T-cell (primary cell): ENCODE results near the gene KCNJ8. TPM values are rescaled to one million over a fixed set of nuclear protein-coding genes. Genes with fewer than 3 reads are reported as not detected.
"Not testable (repeated sequence)": the region's sequence is repeated elsewhere in the genome, so short reads cannot be mapped to it uniquely, and the experiment has no call there.

Source experiments
- ATAC-seq, 4 experiments: fragments of 200-7000 bp in 3 of 4; fragments of 150-1000 bp in 1 of 4; cut with Tn5 transposase; replicated peaks in 1 of 4; 1 replicate in 3 of 4; 2 replicates in 1 of 4; pipeline ENCODE4 v1.10.0; 2021; ENCODE audit warnings: moderate library complexity in 3 of 4, mild to moderate bottlenecking in 2 of 4, moderate number of reproducible peaks in 1 of 4
- CTCF ChIA-PET, 2 donors: fragments of 300-600 bp; sonication (Branson Sonifier 250); formaldehyde crosslinking; loops; one replicate each; lab custom pipeline; 2022; ENCODE audit warnings: antibody characterized with exemption in 2 of 2; lab: Charles Lee
- POLR2A ChIA-PET, 2 donors: fragments of 300-600 bp; sonication (Branson Sonifier 250); formaldehyde crosslinking; loops; one replicate each; lab custom pipeline; 2022; ENCODE audit warnings: antibody characterized with exemption in 2 of 2; lab: Charles Lee
- DNase-seq, 35 experiments: peaks; one replicate each; pipeline versions ENCODE4 v3.0.0 to v3.0.0-alpha.2; 2013 to 2023
- H3K27ac ChIP-seq: one replicate; pipeline ENCODE4 v1.5.1; 2013; ENCODE audit warnings: low read length
- H3K27me3 ChIP-seq, 2 experiments: replicated peaks in 1 of 2; 1 replicate in 1 of 2; 2 replicates in 1 of 2; pipeline versions ENCODE4 v1.6.1 to v1.7.0; 2013; ENCODE audit warnings: low read length in 1 of 2, mixed read lengths in 1 of 2; ENCODE audit not compliant: control insufficient read depth in 2 of 2, insufficient read depth in 2 of 2; ENCODE audit errors: extremely low read depth in 1 of 2
- H3K36me3 ChIP-seq, 2 donors: 1 replicate in 1 of 2; 2 replicates in 1 of 2; pipeline versions ENCODE4 v1.6.1 to v1.7.0; 2013; ENCODE audit warnings: low read length in 1 of 2; ENCODE audit not compliant: control insufficient read depth in 2 of 2, insufficient read depth in 1 of 2; ENCODE audit errors: extremely low read depth in 1 of 2
- H3K4me1 ChIP-seq, 2 experiments: 1 replicate in 1 of 2; 2 replicates in 1 of 2; pipeline versions ENCODE4 v1.6.1 to v1.7.0; 2013; ENCODE audit warnings: low read length in 2 of 2, mixed read lengths in 1 of 2; ENCODE audit not compliant: insufficient read depth in 2 of 2, control insufficient read depth in 1 of 2; ENCODE audit errors: extremely low read depth in 1 of 2
- H3K4me3 ChIP-seq, 2 donors: 1 replicate in 1 of 2; 2 replicates in 1 of 2; pipeline versions ENCODE4 v1.5.1 to v1.7.0; 2013; ENCODE audit warnings: mild to moderate bottlenecking in 2 of 2, low read length in 1 of 2, moderate library complexity in 1 of 2; ENCODE audit not compliant: control insufficient read depth in 1 of 2; ENCODE audit errors: extremely low read depth in 1 of 2
- H3K9me3 ChIP-seq: 2 replicates; pipeline ENCODE4 v1.7.0; 2013
- H3K27ac Mint-ChIP-seq, 2 donors: one replicate each; pipeline ENCODE4 v1.8.0; 2020 to 2021; ENCODE audit warnings: mild to moderate bottlenecking in 2 of 2, mixed read lengths in 2 of 2
- H3K27me3 Mint-ChIP-seq, 2 donors: one replicate each; pipeline ENCODE4 v1.8.0; 2021 to 2022; ENCODE audit warnings: mixed read lengths in 2 of 2
- H3K36me3 Mint-ChIP-seq: one replicate; pipeline ENCODE4 v1.8.0; 2021; ENCODE audit warnings: mixed read lengths
- H3K4me1 Mint-ChIP-seq, 3 donors: one replicate each; pipeline ENCODE4 v1.8.0; 2020 to 2022; ENCODE audit warnings: mixed read lengths in 3 of 3, mild to moderate bottlenecking in 1 of 3
- H3K4me3 Mint-ChIP-seq, 3 donors: one replicate each; pipeline ENCODE4 v1.8.0; 2020 to 2022; ENCODE audit warnings: mild to moderate bottlenecking in 3 of 3, mixed read lengths in 3 of 3, moderate library complexity in 3 of 3
- H3K9me3 Mint-ChIP-seq, 3 donors: one replicate each; pipeline ENCODE4 v1.8.0; 2020 to 2022; ENCODE audit warnings: mixed read lengths in 3 of 3
- WGBS: methylation state at CpG from one replicate; pipeline ENCODE4 v1.1.5; 2013; ENCODE audit warnings: missing lambda C conversion rate; ENCODE audit not compliant: insufficient coverage; 5-methylcytosine and 5-hydroxymethylcytosine counted together
- total RNA-seq, 35 experiments: library from RNA in 6 of 35; stranded (reverse) in 6 of 35; fragments of 120-200 nt in 1 of 35; gene quantifications; one replicate each; pipeline versions ENCODE4 v1.2.1 to v1.2.4 and lab custom pipeline; 2013 to 2026

KCNJ8 gene
- total RNA-seq, 5 donors from 2014 or later (not counting 1 experiment from before 2014, with no cell fraction given) = 0.41 TPM; not detected in 4

- Mint-ChIP-seq H3K4me1 (no peaks in the 10 kb centered on the region), H3K9me3 (peaks cover 4 to 7% (median 6%) of the 10 kb centered on the region in 3 donors), H3K27ac (no peak overlapping the region), H3K36me3 (no peaks in the 10 kb centered on the region), H3K4me3 (no peak overlapping the region), H3K27me3 (peaks cover 0 to 12% of the 10 kb centered on the region in 2 donors)
- Histone ChIP-seq H3K27ac (no peak overlapping the region), H3K9me3 (no peaks in the 10 kb centered on the region), H3K4me3 (no peak overlapping the region), H3K27me3 (no peaks in the 10 kb centered on the region), H3K36me3 (no peaks in the 10 kb centered on the region), H3K4me1 (no peaks in the 10 kb centered on the region)
- no peak for ATAC-seq
- no CpG with 5 or more reads among the region's 3 CpGs for WGBS
- CTCF ChIA-PET = no interaction called here
- DNase-seq = no peak
- POLR2A ChIA-PET = no interaction called here
Observed at GRCh38 chr12:21814814-21815213, 40.3 kb upstream of the KCNJ8 start.

GRCh38 chr12:21814327-21814726, 39.8 kb upstream of the KCNJ8 start:
- H3K9me3 Mint-ChIP-seq = peaks cover 4 to 7% (median 6%) of the 10 kb centered on the region in 3 donors
- H3K36me3 ChIP-seq = no peaks in the 10 kb centered on the region
- ATAC-seq (no peak), DNase-seq (no peak)
- H3K4me3 ChIP-seq = no peak overlapping the region
- H3K9me3 ChIP-seq = no peaks in the 10 kb centered on the region
- H3K27ac ChIP-seq = no peak overlapping the region
- H3K4me1 ChIP-seq = no peaks in the 10 kb centered on the region
- no peak overlapping the region for H3K4me3 Mint-ChIP-seq
- H3K36me3 Mint-ChIP-seq = no peaks in the 10 kb centered on the region
- peaks cover 0 to 11% of the 10 kb centered on the region in 2 donors for H3K27me3 Mint-ChIP-seq
- no CpG with 5 or more reads among the region's 2 CpGs for WGBS
- H3K27ac Mint-ChIP-seq = no peak overlapping the region
- H3K27me3 ChIP-seq = no peaks in the 10 kb centered on the region
- ChIA-PET CTCF (no interaction called here), POLR2A (no interaction called here)
- H3K4me1 Mint-ChIP-seq = no peaks in the 10 kb centered on the region

GRCh38 chr12:21813751-21814150, 39.2 kb upstream of the KCNJ8 start:
- Mint-ChIP-seq H3K27me3 (peaks cover 0 to 7% of the 10 kb centered on the region in 2 donors), H3K4me1 (no peaks in the 10 kb centered on the region), H3K27ac (no peak overlapping the region), H3K4me3 (no peak overlapping the region), H3K36me3 (no peaks in the 10 kb centered on the region), H3K9me3 (peaks cover 4 to 7% (median 6%) of the 10 kb centered on the region in 3 donors)
- ATAC-seq (no peak), DNase-seq (no peak)
- H3K9me3 ChIP-seq = no peaks in the 10 kb centered on the region
- no CpG with 5 or more reads among the region's 3 CpGs for WGBS
- POLR2A ChIA-PET = interaction anchor here in 1 of 2 donors (0.6 kb wide), 1 partner anchor 400 kb away, joined by 3 read pairs; no protein-coding TSS in a partner anchor
- no peak overlapping the region for H3K27ac ChIP-seq
- H3K4me1 ChIP-seq = no peaks in the 10 kb centered on the region
- H3K27me3 ChIP-seq = no peaks in the 10 kb centered on the region
- H3K36me3 ChIP-seq = no peaks in the 10 kb centered on the region
- H3K4me3 ChIP-seq = no peak overlapping the region
- CTCF ChIA-PET = no interaction called here

GRCh38 chr12:21813125-21813524, 38.6 kb upstream of the KCNJ8 start:
- CTCF ChIA-PET = interaction anchor here in 1 of 2 donors (0.8 kb wide), 1 partner anchor 9 kb away, joined by 3 read pairs; no protein-coding TSS in a partner anchor
- H3K4me3 Mint-ChIP-seq = no peak overlapping the region
- H3K9me3 Mint-ChIP-seq = peaks cover 4 to 7% (median 6%) of the 10 kb centered on the region in 3 donors

GRCh38 chr12:21812340-21812739, 37.8 kb upstream of the KCNJ8 start:
- DNase-seq, H3K4me1 ChIP-seq, H3K27ac Mint-ChIP-seq, H3K27me3 Mint-ChIP-seq, H3K4me3 ChIP-seq, H3K36me3 Mint-ChIP-seq, CTCF ChIA-PET, ATAC-seq, H3K9me3 Mint-ChIP-seq, H3K4me3 Mint-ChIP-seq, H3K27ac ChIP-seq, H3K4me1 Mint-ChIP-seq, H3K9me3 ChIP-seq, H3K36me3 ChIP-seq, H3K27me3 ChIP-seq: not testable (repeated sequence)
- POLR2A ChIA-PET = interaction anchor here in 1 of 2 donors (0.6 kb wide), 1 partner anchor 9 kb away, joined by 3 read pairs; no protein-coding TSS in a partner anchor
- no CpG with 5 or more reads among the region's 2 CpGs for WGBS

More at GRCh38 chr12:21813125-21813524, 38.6 kb upstream of the KCNJ8 start:
- Mint-ChIP-seq H3K4me1 (no peaks in the 10 kb centered on the region), H3K27ac (no peak overlapping the region), H3K36me3 (no peaks in the 10 kb centered on the region), H3K27me3 (peaks cover 0 to 7% of the 10 kb centered on the region in 2 donors)
- Histone ChIP-seq H3K9me3 (no peaks in the 10 kb centered on the region), H3K36me3 (no peaks in the 10 kb centered on the region), H3K4me1 (no peaks in the 10 kb centered on the region), H3K27ac (no peak overlapping the region), H3K4me3 (no peak overlapping the region), H3K27me3 (no peaks in the 10 kb centered on the region)
- no peak for ATAC-seq
- DNase-seq = no peak
- POLR2A ChIA-PET = no interaction called here

GRCh38 chr12:21809100-21809499, 34.6 kb upstream of the KCNJ8 start:
- H3K4me3 Mint-ChIP-seq = no peak overlapping the region
- POLR2A ChIA-PET = no interaction called here
- H3K27me3 Mint-ChIP-seq = no peaks in the 10 kb centered on the region
- no peak overlapping the region for H3K27ac Mint-ChIP-seq
- Histone ChIP-seq H3K36me3 (no peaks in the 10 kb centered on the region), H3K27ac (no peak overlapping the region), H3K4me1 (no peaks in the 10 kb centered on the region), H3K4me3 (no peak overlapping the region), H3K27me3 (no peaks in the 10 kb centered on the region), H3K9me3 (no peaks in the 10 kb centered on the region)
- DNase-seq (no peak), ATAC-seq (no peak)
- H3K9me3 Mint-ChIP-seq = peaks cover 4 to 7% (median 6%) of the 10 kb centered on the region in 3 donors
- H3K4me1 Mint-ChIP-seq = no peaks in the 10 kb centered on the region
- H3K36me3 Mint-ChIP-seq = no peaks in the 10 kb centered on the region
- CTCF ChIA-PET = no interaction called here

- ChIA-PET POLR2A (no interaction called here), CTCF (no interaction called here)
- no peak overlapping the region for H3K4me3 Mint-ChIP-seq
- no peak for DNase-seq
- no peak for ATAC-seq
- Histone ChIP-seq H3K4me3 (no peak overlapping the region), H3K9me3 (no peaks in the 10 kb centered on the region), H3K27ac (no peak overlapping the region), H3K27me3 (no peaks in the 10 kb centered on the region), H3K36me3 (no peaks in the 10 kb centered on the region), H3K4me1 (no peaks in the 10 kb centered on the region)
- H3K4me1 Mint-ChIP-seq = no peaks in the 10 kb centered on the region
- no peaks in the 10 kb centered on the region for H3K36me3 Mint-ChIP-seq
- H3K9me3 Mint-ChIP-seq = peaks cover 4 to 7% (median 4%) of the 10 kb centered on the region in 3 donors
- no peak overlapping the region for H3K27ac Mint-ChIP-seq
- H3K27me3 Mint-ChIP-seq = no peaks in the 10 kb centered on the region
Observed at GRCh38 chr12:21806255-21806654, 31.7 kb upstream of the KCNJ8 start.
